Colonic mucosa (tissue), 4 donors: Measurements from ENCODE around the gene CLSTN1. TPM values are rescaled to one million over a fixed set of nuclear protein-coding genes. Genes with fewer than 3 reads are reported as not detected.

ENCODE experiments used
- DNase-seq: peaks from one replicate; pipeline ENCODE4 v3.0.0-alpha.2; 2020
- H3K27ac ChIP-seq: fragments of 200-600 bp; one replicate; pipeline ENCODE4 v1.8.0; 2021
- H3K27me3 ChIP-seq: fragments of 200-600 bp; one replicate; pipeline ENCODE4 v1.8.0; 2021
- H3K36me3 ChIP-seq: fragments of 200-600 bp; one replicate; pipeline ENCODE4 v1.8.0; 2021
- H3K4me1 ChIP-seq: fragments of 200-600 bp; one replicate; pipeline ENCODE4 v1.8.0; 2021; ENCODE audit warnings: mild to moderate bottlenecking
- H3K4me3 ChIP-seq: fragments of 200-600 bp; one replicate; pipeline ENCODE4 v1.8.0; 2021
- H3K9ac ChIP-seq, 2 donors: one replicate each; pipeline ENCODE4 v1.7.0; 2013; ENCODE audit warnings: control low read depth in 2 of 2, low read depth in 2 of 2, low read length in 2 of 2
- H3K9me3 ChIP-seq: fragments of 200-600 bp; one replicate; pipeline ENCODE4 v1.8.0; 2021
- intact Hi-C: fragments of 100-400 bp; cut with DNase I; formaldehyde crosslinking; loops from one replicate; pipeline ENCODE4 v1.14.1; 2022
- total RNA-seq, 2 donors: library from RNA; stranded (reverse); fragmentation: NEBNext Ultra II Directional in 1 of 2; extraction: Animal tissue kit (Norgen Biotek cat#: 25700) in 1 of 2; gene quantifications; one replicate each; pipeline ENCODE4 v1.2.1, GENCODE V29; 2021
- TF ChIP-seq, protein P1 (sequence below): fragments of 200-600 bp; IDR thresholded peaks from one replicate; pipeline ENCODE4 v1.8.0; 2022; ENCODE audit warnings: antibody characterized with exemption, mild to moderate bottlenecking
- donor health status: healthy.
- donor health status: DM: no; HTN: no; CAD: no.
- donor health status: DM: no; HTN: no; CAD: no.

Gene CLSTN1
- total RNA-seq, 2 donors from 2014 or later, result 215 to 226 TPM

DNA sequence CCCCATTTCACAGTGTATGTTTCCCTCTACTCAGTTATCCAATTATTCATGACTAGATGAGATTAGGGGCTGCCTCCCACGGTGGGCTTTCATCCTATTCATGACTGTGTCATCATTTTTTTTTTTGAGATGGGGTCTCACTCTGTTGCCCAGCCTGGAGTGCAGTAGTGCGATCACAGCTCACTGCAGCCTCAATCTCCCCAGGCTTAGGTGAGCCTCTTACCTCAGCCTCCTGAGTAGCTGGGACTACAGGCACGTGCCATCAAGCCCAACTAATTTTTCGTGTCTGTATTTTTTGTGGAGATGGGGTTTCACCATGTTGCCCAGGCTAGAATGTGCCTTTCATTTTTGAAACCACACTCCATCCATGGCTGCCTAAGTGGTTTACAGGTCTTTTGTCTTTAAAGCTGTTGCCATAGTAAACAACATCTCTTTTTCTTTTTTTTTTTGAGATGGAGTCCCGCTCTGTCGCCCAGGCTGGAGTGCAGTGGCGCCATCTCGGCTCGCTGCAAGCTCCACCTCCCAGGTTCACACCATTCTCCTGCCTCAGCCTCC is 112.2 kb downstream of the CLSTN1 start:
- no peak overlapping the region for H3K9ac ChIP-seq

DNA sequence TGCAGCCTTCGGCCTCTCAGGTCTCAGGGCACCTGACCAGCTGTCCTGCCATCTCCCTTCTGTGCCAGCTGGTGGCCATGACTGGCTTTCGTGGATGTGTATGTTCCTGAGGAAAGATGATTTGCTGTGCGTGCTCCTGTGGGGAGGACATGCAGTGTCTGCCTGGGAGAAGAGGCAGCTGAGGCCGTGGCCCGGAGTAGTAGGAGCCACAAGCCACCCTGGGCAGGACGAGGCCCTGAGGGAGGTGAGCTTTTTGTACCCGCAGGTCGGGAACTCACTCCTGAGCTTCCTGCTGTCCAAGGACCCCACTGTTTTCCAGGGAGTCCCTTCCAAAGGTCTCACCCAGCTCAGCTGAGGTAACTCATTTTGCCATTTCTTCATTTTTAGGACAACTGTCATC is 113.7 kb downstream of the CLSTN1 start:
- no peaks in the 10 kb centered on the region for H3K9me3 ChIP-seq
- no peaks in the 10 kb centered on the region for H3K4me1 ChIP-seq
- no peak overlapping the region for H3K4me3 ChIP-seq
- TF ChIP-seq, protein P1, sequence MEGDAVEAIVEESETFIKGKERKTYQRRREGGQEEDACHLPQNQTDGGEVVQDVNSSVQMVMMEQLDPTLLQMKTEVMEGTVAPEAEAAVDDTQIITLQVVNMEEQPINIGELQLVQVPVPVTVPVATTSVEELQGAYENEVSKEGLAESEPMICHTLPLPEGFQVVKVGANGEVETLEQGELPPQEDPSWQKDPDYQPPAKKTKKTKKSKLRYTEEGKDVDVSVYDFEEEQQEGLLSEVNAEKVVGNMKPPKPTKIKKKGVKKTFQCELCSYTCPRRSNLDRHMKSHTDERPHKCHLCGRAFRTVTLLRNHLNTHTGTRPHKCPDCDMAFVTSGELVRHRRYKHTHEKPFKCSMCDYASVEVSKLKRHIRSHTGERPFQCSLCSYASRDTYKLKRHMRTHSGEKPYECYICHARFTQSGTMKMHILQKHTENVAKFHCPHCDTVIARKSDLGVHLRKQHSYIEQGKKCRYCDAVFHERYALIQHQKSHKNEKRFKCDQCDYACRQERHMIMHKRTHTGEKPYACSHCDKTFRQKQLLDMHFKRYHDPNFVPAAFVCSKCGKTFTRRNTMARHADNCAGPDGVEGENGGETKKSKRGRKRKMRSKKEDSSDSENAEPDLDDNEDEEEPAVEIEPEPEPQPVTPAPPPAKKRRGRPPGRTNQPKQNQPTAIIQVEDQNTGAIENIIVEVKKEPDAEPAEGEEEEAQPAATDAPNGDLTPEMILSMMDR, result no peak
- H3K36me3 ChIP-seq, result no peaks in the 10 kb centered on the region
- DNase-seq, result no peak
- no peak overlapping the region for H3K27ac ChIP-seq
- H3K9ac ChIP-seq, result no peak overlapping the region
- intact Hi-C loops, result no loop called here
- H3K27me3 ChIP-seq, result no peaks in the 10 kb centered on the region

More for the DNA sequence above, 112.2 kb downstream of the CLSTN1 start:
- TF ChIP-seq, protein P1, result no peak
- Histone ChIP-seq H3K27me3 (no peaks in the 10 kb centered on the region), H3K36me3 (no peaks in the 10 kb centered on the region), H3K27ac (no peak overlapping the region), H3K9me3 (no peaks in the 10 kb centered on the region), H3K4me3 (no peak overlapping the region), H3K4me1 (no peaks in the 10 kb centered on the region)
- DNase-seq, result no peak
- intact Hi-C loops, result no loop called here

DNA sequence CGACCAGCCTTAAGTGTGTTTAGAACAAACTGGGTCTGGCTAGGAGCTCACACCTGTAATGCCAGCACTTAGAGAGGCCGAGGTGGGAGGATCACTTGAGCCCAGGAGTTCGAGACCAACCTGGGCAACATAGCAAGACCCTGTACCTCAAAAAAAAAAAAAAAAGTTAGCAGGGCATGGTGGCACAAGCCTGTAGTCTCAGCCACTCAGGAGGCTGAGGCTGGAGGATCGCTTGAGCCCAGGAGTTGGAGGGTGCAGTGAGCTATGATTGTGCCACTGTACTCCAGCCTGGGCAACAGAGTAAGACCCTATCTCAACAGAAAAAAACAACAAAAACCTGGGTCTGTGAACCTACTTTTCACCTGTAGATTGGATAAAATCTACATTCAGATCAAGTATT is 117.6 kb downstream of the CLSTN1 start:
- H3K9ac ChIP-seq, result no peak overlapping the region
- H3K27ac ChIP-seq, result no peak overlapping the region
- no peak for DNase-seq
- H3K4me1 ChIP-seq, result no peaks in the 10 kb centered on the region
- H3K27me3 ChIP-seq, result no peaks in the 10 kb centered on the region
- no peaks in the 10 kb centered on the region for H3K9me3 ChIP-seq
- intact Hi-C loops, result no loop called here
- H3K36me3 ChIP-seq, result no peaks in the 10 kb centered on the region
- H3K4me3 ChIP-seq, result no peak overlapping the region
- TF ChIP-seq, protein P1, result no peak

DNA sequence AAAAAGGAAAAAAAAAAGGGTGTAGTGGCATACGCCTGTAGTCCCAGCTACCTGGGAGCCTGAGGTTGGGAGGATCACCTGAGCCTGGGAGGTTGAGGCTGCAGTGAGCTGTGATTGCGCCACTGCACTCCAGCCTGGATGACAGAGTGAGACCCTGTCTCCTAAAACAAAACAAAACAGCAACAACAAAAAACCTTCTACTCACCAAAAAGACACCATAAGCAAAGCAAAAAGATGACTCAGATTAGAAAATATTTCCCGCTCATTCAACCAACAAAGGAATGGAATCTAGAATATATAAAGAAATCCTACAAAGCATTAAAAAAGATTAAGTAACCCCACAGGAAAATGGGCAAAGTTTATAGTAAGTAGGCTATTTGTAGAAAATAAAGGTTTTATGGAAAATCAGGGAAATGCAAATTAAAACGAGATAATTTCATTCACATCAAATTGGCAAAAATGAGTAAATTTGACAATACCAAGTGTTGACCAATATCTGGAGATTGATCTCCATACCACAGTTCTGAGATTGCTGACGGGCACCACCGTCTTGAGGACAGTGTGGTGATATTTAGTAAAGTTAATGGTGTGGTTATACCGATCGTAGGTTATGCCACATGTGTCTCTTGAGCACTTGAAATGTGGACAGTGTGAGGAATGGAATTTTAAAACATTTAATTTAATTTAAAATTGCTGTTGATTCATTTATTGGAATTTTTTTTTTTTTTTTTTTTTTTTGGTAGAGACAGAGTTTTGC is 118.2 kb downstream of the CLSTN1 start:
- H3K4me1 ChIP-seq, result no peaks in the 10 kb centered on the region
- H3K9me3 ChIP-seq, result no peaks in the 10 kb centered on the region
- DNase-seq, result no peak
- H3K4me3 ChIP-seq, result no peak overlapping the region
- H3K36me3 ChIP-seq, result no peaks in the 10 kb centered on the region
- H3K9ac ChIP-seq, result no peak overlapping the region
- TF ChIP-seq, protein P1, result no peak
- intact Hi-C loops, result no loop called here
- no peaks in the 10 kb centered on the region for H3K27me3 ChIP-seq
- H3K27ac ChIP-seq, result no peak overlapping the region

DNA sequence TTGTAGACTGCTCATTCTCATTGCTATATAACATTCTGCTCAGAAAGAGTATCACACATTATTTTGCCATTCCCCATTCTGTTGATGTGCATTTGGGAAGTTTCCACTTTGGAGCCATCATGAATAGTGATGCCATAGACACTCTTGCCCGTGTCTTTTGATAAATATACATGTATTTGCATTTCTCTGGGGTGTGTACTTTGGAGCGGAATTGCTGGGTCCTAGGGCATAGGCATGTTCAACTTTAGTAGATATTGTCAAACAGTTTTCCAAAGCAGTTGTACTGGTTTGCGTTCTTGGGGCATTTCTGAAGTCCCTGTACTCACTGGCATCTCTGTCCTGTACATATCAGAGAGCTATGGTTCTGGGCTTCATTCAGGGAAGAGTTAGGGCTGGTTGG is 120.1 kb downstream of the CLSTN1 start:
- Histone ChIP-seq H3K9ac (no peak overlapping the region), H3K27ac (no peak overlapping the region), H3K27me3 (no peaks in the 10 kb centered on the region), H3K4me3 (no peak overlapping the region), H3K36me3 (no peaks in the 10 kb centered on the region), H3K4me1 (no peaks in the 10 kb centered on the region), H3K9me3 (no peaks in the 10 kb centered on the region)
- DNase-seq, result no peak
- TF ChIP-seq, protein P1, result no peak
- intact Hi-C loops, result no loop called here
